NCI-H82 treated with DMSO at 0.1 percent for 48 hours (cell line): Measurements from ENCODE around the gene SHE.
A peak's percentile ranks its signal among the peaks of the same experiment; 100 is the strongest.

ENCODE experiments used
- DNase-seq: peaks from one replicate; lab custom pipeline; 2025; ENCODE audit not compliant: unreplicated experiment; lab: John Stamatoyannopoulos, UW

Gene SHE

DNA sequence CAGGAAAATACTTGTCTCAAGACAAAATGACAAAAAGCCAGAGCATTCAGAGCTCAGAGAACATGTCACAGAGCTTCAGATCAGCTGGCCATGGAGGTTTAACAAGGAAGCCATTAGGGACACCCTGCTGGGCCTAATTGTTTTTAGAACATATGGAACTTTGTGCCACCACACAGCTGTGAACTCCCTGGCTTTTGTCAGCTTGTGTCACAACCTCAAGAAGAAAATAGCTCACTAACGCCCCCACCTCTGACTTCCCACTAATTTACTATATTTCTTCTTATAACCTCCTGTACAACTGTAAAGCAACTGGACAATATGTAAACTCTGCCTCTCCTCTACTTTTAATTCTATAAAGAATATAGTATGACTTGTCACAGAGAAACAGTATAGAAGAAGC is 21.2 kb downstream of the SHE start:
- no peak for DNase-seq

GRCh38 chr1:154479764-154480421 is 22.3 kb downstream of the SHE start:
- peak; percentile 57 for DNase-seq

DNA sequence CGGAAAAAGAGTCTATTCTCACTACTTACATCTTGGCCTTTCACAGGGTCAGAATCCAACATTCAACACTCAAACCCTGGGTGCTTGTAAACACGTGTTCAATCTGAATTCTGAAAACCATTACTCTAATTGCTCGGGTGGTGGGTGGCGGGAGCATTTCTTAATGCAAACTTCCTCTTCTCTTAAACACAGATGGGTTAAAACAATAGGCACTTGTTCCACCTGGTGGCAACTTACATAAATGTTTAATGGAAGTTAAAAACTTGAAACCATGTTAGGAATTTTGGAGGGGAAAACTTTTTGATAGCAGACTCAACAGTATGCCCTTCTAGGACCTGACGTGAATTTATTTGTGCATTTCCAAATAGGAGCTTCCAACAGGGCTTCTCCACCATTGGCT is 23.6 kb downstream of the SHE start:
- DNase-seq, result no peak

DNA sequence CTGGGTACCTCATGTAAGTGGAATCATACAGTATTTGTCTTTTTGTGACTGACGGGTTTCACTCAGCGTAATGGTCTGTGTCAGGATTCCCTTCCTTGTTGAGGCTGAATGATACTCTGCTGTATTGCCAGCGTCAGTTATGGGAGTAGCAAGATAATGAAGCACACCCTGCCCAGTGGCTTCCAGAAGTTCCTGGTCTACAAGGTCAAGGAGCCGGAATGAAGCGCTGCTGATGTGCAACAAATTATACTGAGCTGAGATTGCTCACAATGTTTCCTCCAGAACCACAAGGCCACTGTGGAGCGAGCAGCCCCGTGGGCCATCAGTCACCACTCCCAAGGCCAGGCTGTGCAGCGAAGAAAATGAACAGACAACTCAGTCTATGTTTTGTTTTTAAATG is 24.2 kb downstream of the SHE start:
- DNase-seq, result no peak

GRCh38 chr1:154476791-154477190 is 25.4 kb downstream of the SHE start:
- DNase-seq, result no peak

- no peak for DNase-seq
Observed at GRCh38 chr1:154474802-154475201, 27.4 kb downstream of the SHE start.

DNA sequence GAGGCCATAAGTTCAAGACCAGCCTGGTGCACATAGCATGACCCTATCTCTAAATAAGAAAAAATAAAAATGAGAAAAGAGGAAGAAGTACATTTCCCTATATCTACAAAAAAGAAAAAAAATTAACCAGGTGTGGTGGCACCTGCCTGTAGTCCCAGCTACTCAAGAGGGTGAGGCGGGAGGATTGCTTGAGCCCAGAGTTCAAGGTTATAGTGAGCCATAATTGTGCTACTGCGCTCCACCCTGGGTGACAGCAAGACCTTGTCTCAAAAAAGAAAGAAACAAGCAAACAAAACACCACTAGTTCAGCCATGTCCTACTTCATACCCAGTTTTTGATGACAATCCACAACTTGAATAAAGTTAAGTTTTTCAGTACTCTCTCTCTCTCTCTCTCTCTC is 30.9 kb downstream of the SHE start:
- no peak for DNase-seq

GRCh38 chr1:154469844-154470560 is 32.2 kb downstream of the SHE start:
- no peak for DNase-seq

DNA sequence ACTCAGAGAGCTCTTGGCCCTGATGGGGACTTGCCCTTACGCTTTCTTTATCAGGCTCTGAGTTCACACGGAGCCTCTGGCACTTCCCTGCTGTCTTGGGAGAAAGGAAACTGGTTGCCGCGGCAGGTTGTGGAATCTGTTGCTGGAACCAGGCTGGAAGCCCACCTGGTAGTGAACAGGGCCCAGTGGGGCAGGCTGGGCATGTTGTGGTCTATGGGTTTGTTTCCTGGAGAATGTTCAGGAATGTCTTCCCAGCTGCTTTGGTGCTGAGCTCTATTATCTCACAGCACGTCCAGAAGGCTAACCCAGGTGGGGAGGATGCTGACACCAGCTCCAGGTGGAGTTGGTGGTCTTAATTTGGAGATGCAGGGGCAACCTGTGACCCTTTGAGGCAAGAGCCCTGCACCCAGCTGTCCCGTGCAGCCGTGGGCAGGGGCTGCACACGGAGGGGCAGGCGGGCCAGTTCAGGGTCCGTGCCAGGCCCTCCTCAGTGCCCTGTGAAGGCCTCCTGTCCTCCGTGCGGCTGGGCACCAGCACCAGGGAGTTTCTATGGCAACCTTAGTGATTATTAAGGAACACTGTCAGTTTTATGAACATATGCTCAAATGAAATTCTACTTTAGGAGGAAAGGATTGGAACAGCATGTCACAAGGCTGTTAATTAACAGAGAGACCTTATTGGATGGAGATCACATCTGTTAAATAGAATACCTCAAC is 33.5 kb downstream of the SHE start:
- no peak for DNase-seq

GRCh38 chr1:154467434-154468102 is 34.6 kb downstream of the SHE start:
- no peak for DNase-seq

GRCh38 chr1:154466921-154467417 is 35.2 kb downstream of the SHE start:
- DNase-seq, result no peak

- no peak for DNase-seq
Observed at GRCh38 chr1:154466206-154466605, 36.0 kb downstream of the SHE start.

DNA sequence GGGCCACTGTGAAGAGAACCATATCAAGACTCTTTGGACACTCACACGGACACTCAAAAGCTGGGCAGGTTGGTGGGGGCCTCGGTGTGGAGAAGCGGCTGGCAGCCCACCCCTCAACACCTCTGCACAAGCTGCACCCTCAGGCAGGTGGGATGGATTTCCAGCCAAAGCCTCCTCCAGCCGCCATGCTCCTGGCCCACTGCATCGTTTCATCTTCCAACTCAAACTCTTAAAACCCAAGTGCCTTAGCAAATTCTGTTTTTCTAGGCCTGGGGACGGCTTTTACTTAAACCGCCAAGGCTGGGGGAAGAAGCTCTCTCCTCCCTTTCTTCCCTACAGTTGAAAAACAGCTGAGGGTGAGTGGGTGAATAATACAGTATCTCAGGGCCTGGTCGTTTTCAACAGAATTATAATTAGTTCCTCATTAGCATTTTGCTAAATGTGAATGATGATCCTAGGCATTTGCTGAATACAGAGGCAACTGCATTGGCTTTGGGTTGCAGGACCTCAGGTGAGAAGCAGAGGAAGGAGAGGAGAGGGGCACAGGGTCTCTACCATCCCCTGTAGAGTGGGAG is 36.5 kb downstream of the SHE start:
- DNase-seq, result no peak

GRCh38 chr1:154463512-154463990 is 38.7 kb downstream of the SHE start:
- no peak for DNase-seq

DNA sequence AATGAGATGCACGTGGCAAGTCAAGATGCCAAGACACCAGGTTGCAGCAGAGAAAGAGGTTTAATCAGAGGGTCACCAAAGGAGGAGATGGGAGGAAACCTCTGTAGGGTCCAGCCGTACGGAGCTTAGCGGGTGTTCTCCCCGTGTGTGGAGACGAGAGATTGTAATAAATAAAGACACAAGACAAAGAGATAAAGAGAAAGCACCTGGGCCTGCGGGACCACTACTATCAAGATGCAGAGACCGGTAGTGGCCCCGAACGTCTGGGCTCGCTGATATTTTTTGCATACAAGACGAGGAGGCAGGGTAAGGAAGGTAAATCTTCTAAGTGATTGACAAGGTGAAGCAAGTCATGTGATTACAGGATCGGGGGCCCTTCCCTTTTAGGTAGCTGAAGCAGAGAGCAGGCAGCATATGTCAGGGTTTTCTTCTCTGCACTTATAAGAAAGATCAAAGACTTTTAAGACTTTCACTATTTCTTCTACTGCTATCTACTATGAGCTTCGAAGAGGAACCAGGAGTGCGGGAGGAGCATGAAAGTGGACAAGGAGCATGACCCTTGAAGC is 41.4 kb downstream of the SHE start:
- DNase-seq, result no peak

DNA sequence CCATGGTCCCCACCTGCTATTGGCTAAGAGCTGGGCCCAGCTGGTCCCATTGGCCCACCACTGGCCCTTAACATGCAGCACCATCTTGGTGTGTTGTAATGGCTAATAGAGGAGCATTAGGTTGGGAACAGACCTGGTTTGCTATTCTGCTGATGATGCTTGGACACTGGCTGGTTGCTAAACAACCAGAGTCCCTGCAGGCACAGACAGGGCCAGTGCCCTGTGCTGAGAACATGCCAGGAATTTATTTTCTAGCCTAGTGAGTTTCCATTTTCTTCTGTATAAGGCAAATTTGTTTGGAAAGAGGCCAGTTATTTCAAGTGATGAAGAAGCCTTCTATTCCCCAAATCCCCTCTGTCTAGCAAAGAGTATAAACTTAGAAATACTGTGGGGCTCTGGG is 43.1 kb downstream of the SHE start:
- no peak for DNase-seq

DNA sequence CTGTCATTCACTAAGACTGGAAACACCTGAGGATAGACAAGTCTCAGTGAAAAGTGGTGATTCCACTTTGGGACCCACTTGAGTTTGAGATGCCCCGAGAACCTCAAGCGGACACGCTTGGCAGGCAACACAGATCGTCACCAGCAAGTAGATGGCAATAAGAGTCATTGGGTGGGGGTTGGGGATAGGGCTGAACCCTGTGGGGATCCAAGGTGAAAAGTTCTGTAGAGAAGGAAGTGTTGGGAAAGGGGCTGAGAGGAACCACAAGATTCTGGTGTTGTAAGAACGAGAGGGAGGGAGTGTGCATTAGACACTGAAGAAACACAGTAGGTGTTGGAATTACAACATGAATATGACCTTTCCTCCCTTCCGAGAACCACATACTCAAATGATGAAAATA is 45.6 kb downstream of the SHE start:
- no peak for DNase-seq

- no peak for DNase-seq
Observed at GRCh38 chr1:154454386-154455120, 47.7 kb downstream of the SHE start.

- DNase-seq, result no peak
Observed at GRCh38 chr1:154453574-154454352, 48.4 kb downstream of the SHE start.
